ENCODE results near the gene GLRX3. TPM values are rescaled to one million over a fixed set of nuclear protein-coding genes. Genes with fewer than 3 reads are reported as not detected.

Gene GLRX3
- total RNA-seq, 4 donors from 2014 or later, result 41.0 to 68.0 (median 50.1) TPM

GRCh38 chr10:130202984-130203621, 66.9 kb downstream of the GLRX3 start:
- DNase-seq (no peak), ATAC-seq (no peak)
- no peaks in the 10 kb centered on the region for H3K4me1 ChIP-seq
- intact Hi-C loops (cut with DNase I; ENCODE audit: low total_unique reads), result no loop called here
- no peaks in the 10 kb centered on the region for H3K9me3 ChIP-seq
- H3K27ac ChIP-seq, result no peak overlapping the region
- in situ Hi-C loops (cut with MboI; ENCODE audit: low sequenced_read_pairs in 4 of 4), result no loop called here
- H3K36me3 ChIP-seq, result no peaks in the 10 kb centered on the region
- H3K4me3 ChIP-seq, result no peak overlapping the region
- TF ChIP-seq CTCF (IDR thresholded peaks at IDR 0.05 in 4 of 5, conservative IDR thresholded peaks at IDR 0.05 in 1 of 5) (no peak), POLR2A (IDR thresholded peaks at IDR 0.05) (no peak)
- H3K27me3 ChIP-seq, result no peaks in the 10 kb centered on the region

GRCh38 chr10:130203626-130204025, 67.4 kb downstream of the GLRX3 start:
- no peak overlapping the region for H3K27ac ChIP-seq
- no peak for ATAC-seq
- intact Hi-C loops (cut with DNase I; ENCODE audit: low total_unique reads), result no loop called here
- H3K4me1 ChIP-seq, result no peaks in the 10 kb centered on the region
- no peak for DNase-seq
- no peaks in the 10 kb centered on the region for H3K9me3 ChIP-seq
- in situ Hi-C loops (cut with MboI; ENCODE audit: low sequenced_read_pairs in 4 of 4), result no loop called here
- H3K4me3 ChIP-seq, result no peak overlapping the region
- TF ChIP-seq CTCF (IDR thresholded peaks at IDR 0.05 in 4 of 5, conservative IDR thresholded peaks at IDR 0.05 in 1 of 5) (no peak), POLR2A (IDR thresholded peaks at IDR 0.05) (no peak)
- no peaks in the 10 kb centered on the region for H3K36me3 ChIP-seq
- no peaks in the 10 kb centered on the region for H3K27me3 ChIP-seq

GRCh38 chr10:130206216-130206737, 70.1 kb downstream of the GLRX3 start:
- no peak for TF ChIP-seq CTCF (IDR thresholded peaks at IDR 0.05 in 4 of 5, conservative IDR thresholded peaks at IDR 0.05 in 1 of 5)
- no peak for TF ChIP-seq POLR2A (IDR thresholded peaks at IDR 0.05)
- H3K36me3 ChIP-seq, result no peaks in the 10 kb centered on the region
- H3K27ac ChIP-seq, result no peak overlapping the region
- no peak overlapping the region for H3K4me3 ChIP-seq
- DNase-seq (no peak), ATAC-seq (no peak)
- in situ Hi-C loops (cut with MboI; ENCODE audit: low sequenced_read_pairs in 4 of 4), result no loop called here
- no peaks in the 10 kb centered on the region for H3K9me3 ChIP-seq
- H3K27me3 ChIP-seq, result no peaks in the 10 kb centered on the region
- no peaks in the 10 kb centered on the region for H3K4me1 ChIP-seq
- intact Hi-C loops (cut with DNase I; ENCODE audit: low total_unique reads), result no loop called here

GRCh38 chr10:130207205-130207604, 71.0 kb downstream of the GLRX3 start:
- H3K27ac ChIP-seq, result no peak overlapping the region
- H3K4me1 ChIP-seq, result no peaks in the 10 kb centered on the region
- H3K36me3 ChIP-seq, result no peaks in the 10 kb centered on the region
- TF ChIP-seq POLR2A (IDR thresholded peaks at IDR 0.05) (no peak), CTCF (IDR thresholded peaks at IDR 0.05 in 4 of 5, conservative IDR thresholded peaks at IDR 0.05 in 1 of 5) (no peak)
- H3K9me3 ChIP-seq, result no peaks in the 10 kb centered on the region
- H3K27me3 ChIP-seq, result no peaks in the 10 kb centered on the region
- DNase-seq (no peak), ATAC-seq (no peak)
- intact Hi-C loops (cut with DNase I; ENCODE audit: low total_unique reads) (no loop called here), in situ Hi-C loops (cut with MboI; ENCODE audit: low sequenced_read_pairs in 4 of 4) (no loop called here)
- H3K4me3 ChIP-seq, result no peak overlapping the region

- in situ Hi-C loops (cut with MboI; ENCODE audit: low sequenced_read_pairs in 4 of 4), result no loop called here
These were observed 72.6 kb downstream of the GLRX3 start for GRCh38 chr10:130208807-130209206.

More at GRCh38 chr10:130208807-130209206, 72.6 kb downstream of the GLRX3 start:
- no peaks in the 10 kb centered on the region for H3K27me3 ChIP-seq
- no peak overlapping the region for H3K27ac ChIP-seq
- ATAC-seq (no peak), DNase-seq (no peak)
- H3K36me3 ChIP-seq, result no peaks in the 10 kb centered on the region
- H3K4me3 ChIP-seq, result no peak overlapping the region
- intact Hi-C loops (cut with DNase I; ENCODE audit: low total_unique reads), result no loop called here
- no peaks in the 10 kb centered on the region for H3K9me3 ChIP-seq
- TF ChIP-seq POLR2A (IDR thresholded peaks at IDR 0.05) (no peak), CTCF (IDR thresholded peaks at IDR 0.05 in 4 of 5, conservative IDR thresholded peaks at IDR 0.05 in 1 of 5) (no peak)
- no peaks in the 10 kb centered on the region for H3K4me1 ChIP-seq

Measured in gastrocnemius medialis (tissue), 4 donors.